ENCODE results near the gene CD160.

DNA sequence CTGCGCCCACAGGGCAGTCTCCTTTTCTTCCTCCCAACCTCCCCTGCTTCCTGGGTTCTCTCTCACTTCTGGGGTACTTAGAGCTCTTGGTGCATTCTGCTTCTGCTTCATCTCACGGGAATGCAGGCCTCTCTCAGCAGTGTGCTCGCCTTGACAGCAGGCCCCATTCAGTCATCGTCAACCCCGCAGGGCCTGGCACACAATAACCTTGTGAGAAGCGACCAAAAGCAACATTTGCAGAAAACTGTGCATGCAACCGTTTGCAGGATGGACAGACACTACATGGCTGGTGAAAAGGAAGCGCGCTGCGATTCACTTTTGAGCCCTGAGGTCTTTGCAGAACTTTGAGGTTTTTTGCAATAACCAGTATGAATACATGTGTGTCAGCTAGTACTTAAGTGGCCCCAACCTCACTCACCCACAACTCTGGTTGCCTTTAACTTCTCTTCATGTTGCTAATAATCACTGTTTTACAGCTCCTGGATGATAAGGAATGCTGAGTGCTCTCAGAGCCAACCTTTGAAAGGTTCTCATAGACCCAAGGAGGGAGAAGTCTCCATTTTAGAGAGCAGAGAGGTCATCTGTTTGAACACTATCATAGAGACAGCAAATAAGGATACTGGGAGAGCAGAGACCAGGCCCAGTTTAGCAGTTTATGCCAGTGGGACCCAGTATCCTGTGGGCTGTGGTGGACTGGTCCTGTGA is 2.5 kb upstream of the CD160 start:
- no peak for TF ChIP-seq EZH2 (IDR thresholded peaks at IDR 0.05; ENCODE audit: borderline replicate concordance, low read depth, low read length, poor library complexity, severe bottlenecking)
- TF ChIP-seq, protein P1, sequence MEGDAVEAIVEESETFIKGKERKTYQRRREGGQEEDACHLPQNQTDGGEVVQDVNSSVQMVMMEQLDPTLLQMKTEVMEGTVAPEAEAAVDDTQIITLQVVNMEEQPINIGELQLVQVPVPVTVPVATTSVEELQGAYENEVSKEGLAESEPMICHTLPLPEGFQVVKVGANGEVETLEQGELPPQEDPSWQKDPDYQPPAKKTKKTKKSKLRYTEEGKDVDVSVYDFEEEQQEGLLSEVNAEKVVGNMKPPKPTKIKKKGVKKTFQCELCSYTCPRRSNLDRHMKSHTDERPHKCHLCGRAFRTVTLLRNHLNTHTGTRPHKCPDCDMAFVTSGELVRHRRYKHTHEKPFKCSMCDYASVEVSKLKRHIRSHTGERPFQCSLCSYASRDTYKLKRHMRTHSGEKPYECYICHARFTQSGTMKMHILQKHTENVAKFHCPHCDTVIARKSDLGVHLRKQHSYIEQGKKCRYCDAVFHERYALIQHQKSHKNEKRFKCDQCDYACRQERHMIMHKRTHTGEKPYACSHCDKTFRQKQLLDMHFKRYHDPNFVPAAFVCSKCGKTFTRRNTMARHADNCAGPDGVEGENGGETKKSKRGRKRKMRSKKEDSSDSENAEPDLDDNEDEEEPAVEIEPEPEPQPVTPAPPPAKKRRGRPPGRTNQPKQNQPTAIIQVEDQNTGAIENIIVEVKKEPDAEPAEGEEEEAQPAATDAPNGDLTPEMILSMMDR (conservative IDR thresholded peaks at IDR 0.05; ENCODE audit: low read depth, low read length) = no peak

All from A673 (cell line).